HCT116 (cell line): ENCODE measurements around the gene FRMD3. TPM values are rescaled to one million over a fixed set of nuclear protein-coding genes. Genes with fewer than 3 reads are reported as not detected.

Experiments used
- ATAC-seq: fragments of 200-7000 bp; cut with Tn5 transposase; 2 replicates; pipeline ENCODE4 v1.9.1; 2020; ENCODE audit warnings: mild to moderate bottlenecking, moderate library complexity
- BruUV-seq: library from RNA; stranded (reverse); fragments of 400-500 nt; replicated peaks from 2 replicates; lab custom pipeline; 2021; lab: Mats Ljungman, UMichigan
- CTCF ChIA-PET: fragments of 300-600 bp; sonication (Branson Sonifier 250); formaldehyde crosslinking; loops from one replicate; lab custom pipeline; 2021; ENCODE audit warnings: antibody characterized with exemption; lab: Charles Lee
- POLR2A ChIA-PET: fragments of 300-600, 350-600 bp; sonication (Branson Sonifier 250); formaldehyde crosslinking; loops from one replicate; lab custom pipeline; 2021; ENCODE audit warnings: antibody characterized with exemption; lab: Charles Lee
- RAD21 ChIA-PET, 2 experiments: fragments of 300-600 bp; sonication (Branson Sonifier 250); formaldehyde crosslinking; loops; one replicate each; lab custom pipeline; 2023; ENCODE audit warnings: low total read pairs in 2 of 2; ENCODE audit not compliant: uncharacterized antibody in 2 of 2, unreplicated experiment in 2 of 2, low non-redundant PET in 1 of 2; lab: Charles Lee
- DNase-seq: peaks from one replicate; pipeline ENCODE4 v3.0.0-alpha.2; 2010; ENCODE audit warnings: low read depth, low spot score
- H2AFZ ChIP-seq: fragments of 200-600 bp; shearing (Covaris generic), sonication (generic); 2 replicates; pipeline ENCODE4 v1.6.1; 2017; ENCODE audit warnings: low read depth, mixed run types, mixed read lengths, antibody characterized with exemption, low read length; ENCODE audit not compliant: poor library complexity, severe bottlenecking
- H3K27ac ChIP-seq: 2 replicates; pipeline ENCODE4 v1.5.1; 2012; ENCODE audit warnings: low read depth, low read length
- H3K27me3 ChIP-seq: fragments of 200-600 bp; sonication (generic); 2 replicates; pipeline ENCODE4 v1.6.1; 2016; ENCODE audit warnings: mixed run types, low read length, mixed read lengths; ENCODE audit not compliant: insufficient read depth
- H3K36me3 ChIP-seq, 2 experiments: fragments of 200-500 bp in 1 of 2; fragments of 200-600 bp in 1 of 2; sonication (Bioruptor generic) in 1 of 2; sonication (generic) in 1 of 2; 2 replicates each; pipeline versions ENCODE4 v1.5.1 to v1.6.1; 2014 to 2016; ENCODE audit warnings: low read length in 2 of 2, inconsistent platforms in 1 of 2, mixed read lengths in 1 of 2, mixed run types in 1 of 2; ENCODE audit not compliant: insufficient read depth in 2 of 2, control insufficient read depth in 1 of 2
- H3K4me1 ChIP-seq, 2 experiments: fragments of 200-600 bp in 1 of 2; sonication (generic) in 1 of 2; 2 replicates each; pipeline versions ENCODE4 v1.5.1 to v1.6.1; 2012 to 2017; ENCODE audit warnings: low read length in 2 of 2, inconsistent platforms in 1 of 2, mild to moderate bottlenecking in 1 of 2, mixed read lengths in 1 of 2, mixed run types in 1 of 2, moderate library complexity in 1 of 2; ENCODE audit not compliant: insufficient read depth in 2 of 2, control insufficient read depth in 1 of 2
- H3K4me2 ChIP-seq: fragments of 200-600 bp; sonication (generic); 2 replicates; pipeline ENCODE4 v1.6.1; 2017; ENCODE audit warnings: mixed run types, low read length, mixed read lengths
- H3K4me3 ChIP-seq, 2 experiments: fragments of 200-600 bp in 1 of 2; sonication (generic) in 1 of 2; replicated peaks in 1 of 2; 2 replicates each; pipeline ENCODE4 v1.5.1; 2011 to 2016; ENCODE audit warnings: low read length in 2 of 2, control low read depth in 1 of 2, low read depth in 1 of 2, mild to moderate bottlenecking in 1 of 2, mixed read lengths in 1 of 2, mixed run types in 1 of 2
- H3K79me2 ChIP-seq: fragments of 200-600 bp; sonication (generic); 2 replicates; pipeline ENCODE4 v1.6.1; 2017; ENCODE audit warnings: mild to moderate bottlenecking, mixed run types, low read length, moderate library complexity, mixed read lengths; ENCODE audit not compliant: insufficient read depth
- H3K9ac ChIP-seq: fragments of 200-600 bp; sonication (generic); 2 replicates; pipeline ENCODE4 v1.6.1; 2016; ENCODE audit warnings: low read length, mixed read lengths
- H3K9me2 ChIP-seq: fragments of 200-600 bp; sonication (generic), shearing (Covaris generic); 2 replicates; pipeline ENCODE4 v1.6.1; 2017; ENCODE audit warnings: mixed run types, mild to moderate bottlenecking, moderate library complexity; ENCODE audit not compliant: insufficient read depth
- H3K9me3 ChIP-seq, 2 experiments: fragments of 200-500 bp in 1 of 2; fragments of 200-600 bp in 1 of 2; sonication (Bioruptor generic) in 1 of 2; sonication (generic) in 1 of 2; 2 replicates each; pipeline ENCODE4 v1.6.1; 2014 to 2017; ENCODE audit warnings: low read length in 2 of 2, mixed read lengths in 2 of 2, inconsistent platforms in 1 of 2, low read depth in 1 of 2, mild to moderate bottlenecking in 1 of 2, mixed run types in 1 of 2, moderate library complexity in 1 of 2; ENCODE audit not compliant: control insufficient read depth in 1 of 2, insufficient read depth in 1 of 2
- H4K20me1 ChIP-seq: fragments of 200-600 bp; sonication (generic), shearing (Covaris generic); 2 replicates; pipeline ENCODE4 v1.6.1; 2017; ENCODE audit warnings: mixed run types, mild to moderate bottlenecking, moderate library complexity; ENCODE audit not compliant: insufficient read depth
- CBX3 ChIP-seq: IDR thresholded peaks from 2 replicates; pipeline ENCODE4 v1.6.1; 2012; ENCODE audit warnings: low read depth
- ELF1 ChIP-seq: IDR thresholded peaks from 2 replicates; pipeline ENCODE4 v1.6.1; 2012; ENCODE audit warnings: low read depth, borderline replicate concordance
- EZH2 ChIP-seq: fragments of 200-600 bp; sonication (generic); IDR thresholded peaks from 2 replicates; pipeline ENCODE4 v1.6.1; 2017; ENCODE audit warnings: antibody characterized with exemption, mixed run types
- JUND ChIP-seq: IDR thresholded peaks from 2 replicates; pipeline ENCODE4 v1.6.1; 2012
- POLR2AphosphoS5 ChIP-seq: IDR thresholded peaks from 2 replicates; pipeline ENCODE4 v1.6.1; 2011; ENCODE audit warnings: mild to moderate bottlenecking, low read depth, low read length, moderate library complexity
- SIN3A ChIP-seq: IDR thresholded peaks from 2 replicates; pipeline ENCODE4 v1.6.1; 2012; ENCODE audit warnings: low read depth
- SP1 ChIP-seq: IDR thresholded peaks from 2 replicates; pipeline ENCODE4 v1.6.1; 2012; ENCODE audit warnings: low read depth
- SRF ChIP-seq: IDR thresholded peaks from 2 replicates; pipeline ENCODE4 v1.6.1; 2012; ENCODE audit warnings: low read depth
- TCF7L2 ChIP-seq: IDR thresholded peaks from 2 replicates; pipeline ENCODE4 v1.7.0; 2011; ENCODE audit warnings: borderline replicate concordance, inconsistent platforms; ENCODE audit not compliant: insufficient read depth, insufficient read length; ENCODE audit errors: extremely low read depth
- YY1 ChIP-seq: IDR thresholded peaks from 2 replicates; pipeline ENCODE4 v1.6.1; 2011; ENCODE audit warnings: low read length, low read depth, moderate library complexity, mild to moderate bottlenecking; ENCODE audit not compliant: insufficient replicate concordance; ENCODE audit errors: extremely low read depth
- intact Hi-C: fragments of 100-400 bp; cut with micrococcal nuclease; formaldehyde crosslinking; loops from 2 replicates; pipeline ENCODE4 v1.10.0; 2022
- total RNA-seq: library from RNA; stranded (reverse); gene quantifications from one replicate; pipeline ENCODE4 v1.2.1, GENCODE V29; 2021; ENCODE audit not compliant: unreplicated experiment
- TF ChIP-seq, protein P1 (sequence below): IDR thresholded peaks from 2 replicates; pipeline ENCODE4 v1.6.1; 2011; ENCODE audit warnings: mild to moderate bottlenecking, low read length, moderate library complexity; ENCODE audit not compliant: insufficient replicate concordance; ENCODE audit errors: extremely low read depth
- TF ChIP-seq, protein P2 (sequence below): IDR thresholded peaks from 2 replicates; pipeline ENCODE4 v1.6.1; 2012

Gene FRMD3
- total RNA-seq, 1 experiment from 2014 or later: 0.89 TPM

DNA sequence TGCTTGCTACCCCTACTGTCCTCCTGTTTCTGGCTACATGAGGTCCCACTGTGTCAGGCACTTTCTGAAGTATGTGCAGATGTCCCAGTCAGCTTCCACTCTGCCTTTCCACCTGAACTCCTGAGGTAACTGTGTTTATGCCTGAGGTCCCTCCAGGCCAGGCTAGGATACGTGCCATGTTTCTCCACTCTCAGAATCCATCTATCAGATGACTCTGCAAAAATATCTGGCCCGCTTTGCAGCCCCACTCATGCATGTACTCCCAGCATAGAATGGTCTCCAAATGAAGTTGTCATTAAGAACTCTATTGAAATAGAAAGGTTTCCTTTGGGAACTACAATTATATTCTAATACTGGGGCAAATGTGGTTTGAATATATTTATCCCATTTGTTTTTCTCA, 243.4 kb downstream of the FRMD3 start (continued):
- TF ChIP-seq, protein P1, sequence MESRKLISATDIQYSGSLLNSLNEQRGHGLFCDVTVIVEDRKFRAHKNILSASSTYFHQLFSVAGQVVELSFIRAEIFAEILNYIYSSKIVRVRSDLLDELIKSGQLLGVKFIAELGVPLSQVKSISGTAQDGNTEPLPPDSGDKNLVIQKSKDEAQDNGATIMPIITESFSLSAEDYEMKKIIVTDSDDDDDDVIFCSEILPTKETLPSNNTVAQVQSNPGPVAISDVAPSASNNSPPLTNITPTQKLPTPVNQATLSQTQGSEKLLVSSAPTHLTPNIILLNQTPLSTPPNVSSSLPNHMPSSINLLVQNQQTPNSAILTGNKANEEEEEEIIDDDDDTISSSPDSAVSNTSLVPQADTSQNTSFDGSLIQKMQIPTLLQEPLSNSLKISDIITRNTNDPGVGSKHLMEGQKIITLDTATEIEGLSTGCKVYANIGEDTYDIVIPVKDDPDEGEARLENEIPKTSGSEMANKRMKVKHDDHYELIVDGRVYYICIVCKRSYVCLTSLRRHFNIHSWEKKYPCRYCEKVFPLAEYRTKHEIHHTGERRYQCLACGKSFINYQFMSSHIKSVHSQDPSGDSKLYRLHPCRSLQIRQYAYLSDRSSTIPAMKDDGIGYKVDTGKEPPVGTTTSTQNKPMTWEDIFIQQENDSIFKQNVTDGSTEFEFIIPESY: no peak
- TF ChIP-seq JUND (no peak), SIN3A (no peak), CBX3 (no peak), TCF7L2 (no peak)

- intact Hi-C loops: no loop called here
- no peak for ATAC-seq
Measured at GRCh38 chr9:83291196-83291595, 247.0 kb downstream of the FRMD3 start.

GRCh38 chr9:83290692-83291091, 247.5 kb downstream of the FRMD3 start:
- no peak overlapping the region for H3K27ac ChIP-seq
- BruUV-seq: no TSS peak
- no peaks in the 10 kb centered on the region for H3K79me2 ChIP-seq
- H3K27me3 ChIP-seq: no peaks in the 10 kb centered on the region
- ChIA-PET RAD21 (no interaction called here), POLR2A (no interaction called here), CTCF (no interaction called here)
- H3K9me3 ChIP-seq: no peaks in the 10 kb centered on the region
- DNase-seq: no peak
- H3K9me2 ChIP-seq: no peaks in the 10 kb centered on the region
- no peak for ATAC-seq
- intact Hi-C loops: no loop called here
- H3K4me2 ChIP-seq: no peak overlapping the region
- H3K36me3 ChIP-seq: no peaks in the 10 kb centered on the region
- H4K20me1 ChIP-seq: no peaks in the 10 kb centered on the region
- no peaks in the 10 kb centered on the region for H3K4me1 ChIP-seq
- H3K4me3 ChIP-seq: no peak overlapping the region
- no peak overlapping the region for H3K9ac ChIP-seq
- H2AFZ ChIP-seq: no peak overlapping the region
- no peak for TF ChIP-seq ELF1
- TF ChIP-seq, protein P2, sequence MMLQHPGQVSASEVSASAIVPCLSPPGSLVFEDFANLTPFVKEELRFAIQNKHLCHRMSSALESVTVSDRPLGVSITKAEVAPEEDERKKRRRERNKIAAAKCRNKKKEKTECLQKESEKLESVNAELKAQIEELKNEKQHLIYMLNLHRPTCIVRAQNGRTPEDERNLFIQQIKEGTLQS: no peak
- TF ChIP-seq, protein P1: no peak
- TF ChIP-seq SP1: no peak
- TF ChIP-seq YY1: no peak
- no peak for TF ChIP-seq EZH2
- TF ChIP-seq SRF: no peak
- TF ChIP-seq POLR2AphosphoS5: no peak

More at GRCh38 chr9:83291196-83291595, 247.0 kb downstream of the FRMD3 start:
- H3K4me2 ChIP-seq: no peak overlapping the region
- no peaks in the 10 kb centered on the region for H4K20me1 ChIP-seq
- no peaks in the 10 kb centered on the region for H3K79me2 ChIP-seq
- no peaks in the 10 kb centered on the region for H3K36me3 ChIP-seq
- DNase-seq: no peak
- no peak overlapping the region for H3K9ac ChIP-seq
- H3K27ac ChIP-seq: no peak overlapping the region
- BruUV-seq: no TSS peak
- TF ChIP-seq SP1: no peak
- TF ChIP-seq JUND: no peak
- CTCF ChIA-PET: no interaction called here
- RAD21 ChIA-PET: no interaction called here
- H3K4me1 ChIP-seq: no peaks in the 10 kb centered on the region
- no peak overlapping the region for H3K4me3 ChIP-seq
- H2AFZ ChIP-seq: no peak overlapping the region
- no peaks in the 10 kb centered on the region for H3K9me2 ChIP-seq
- no peaks in the 10 kb centered on the region for H3K9me3 ChIP-seq
- POLR2A ChIA-PET: no interaction called here
- no peaks in the 10 kb centered on the region for H3K27me3 ChIP-seq
